ENCODE data around the gene CIRBP.
"Not testable (repeated sequence)": the region's sequence is repeated elsewhere in the genome, so short reads cannot be mapped to it uniquely, and the experiment has no call there.

The CIRBP gene

GRCh38 chr19:1292419-1293151 is 23.5 kb downstream of the CIRBP start:
- no peak for DNase-seq (ENCODE audit: low spot score)

- DNase-seq (ENCODE audit: low spot score) = no peak
Measured at GRCh38 chr19:1293782-1294604, 24.9 kb downstream of the CIRBP start.

- no peak for DNase-seq (ENCODE audit: low spot score)
Measured at GRCh38 chr19:1294688-1295087, 25.6 kb downstream of the CIRBP start.

- no peak for DNase-seq (ENCODE audit: low spot score)
Measured at GRCh38 chr19:1295169-1296012, 26.3 kb downstream of the CIRBP start.

- no peak for DNase-seq (ENCODE audit: low spot score)
Measured at GRCh38 chr19:1296078-1296477, 26.9 kb downstream of the CIRBP start.

- no peak for DNase-seq (ENCODE audit: low spot score)
Measured at GRCh38 chr19:1296575-1297271, 27.6 kb downstream of the CIRBP start.

GRCh38 chr19:1298235-1298634 is 29.1 kb downstream of the CIRBP start:
- no peak for DNase-seq (ENCODE audit: low spot score)

- DNase-seq (ENCODE audit: low spot score) = no peak
Measured at GRCh38 chr19:1299801-1300200, 30.7 kb downstream of the CIRBP start.

GRCh38 chr19:1300744-1301490 is 31.8 kb downstream of the CIRBP start:
- DNase-seq (ENCODE audit: low spot score) = no peak

- no peak for DNase-seq (ENCODE audit: low spot score)
Measured at GRCh38 chr19:1302533-1303239, 33.6 kb downstream of the CIRBP start.

- DNase-seq (ENCODE audit: low spot score) = no peak
Measured at GRCh38 chr19:1304197-1304924, 35.2 kb downstream of the CIRBP start.

GRCh38 chr19:1305354-1305753 is 36.2 kb downstream of the CIRBP start:
- not testable (repeated sequence) for DNase-seq (ENCODE audit: low spot score)

- DNase-seq (ENCODE audit: low spot score) = no peak
Measured at GRCh38 chr19:1307320-1307719, 38.2 kb downstream of the CIRBP start.

GRCh38 chr19:1307755-1308303 is 38.7 kb downstream of the CIRBP start:
- no peak for DNase-seq (ENCODE audit: low spot score)

GRCh38 chr19:1308718-1309117 is 39.6 kb downstream of the CIRBP start:
- DNase-seq (ENCODE audit: low spot score) = no peak

GRCh38 chr19:1309977-1310852 is 41.1 kb downstream of the CIRBP start:
- no peak for DNase-seq (ENCODE audit: low spot score)

GRCh38 chr19:1310853-1311180 is 41.7 kb downstream of the CIRBP start:
- DNase-seq (ENCODE audit: low spot score) = no peak

- no peak for DNase-seq (ENCODE audit: low spot score)
Measured at GRCh38 chr19:1311543-1312091, 42.5 kb downstream of the CIRBP start.

Data from kidney tubule cell (primary cell).